ENCODE measurements around the gene BANP.
"Not testable (repeated sequence)": the region's sequence is repeated elsewhere in the genome, so short reads cannot be mapped to it uniquely, and the experiment has no call there.

The BANP gene

GRCh38 chr16:88016386-88016785 is 65.2 kb downstream of the BANP start:
- not testable (repeated sequence) for DNase-seq

- no peak for DNase-seq
Observed at GRCh38 chr16:88016964-88017363, 65.7 kb downstream of the BANP start.

GRCh38 chr16:88017587-88018101 is 66.4 kb downstream of the BANP start:
- DNase-seq = no peak

GRCh38 chr16:88018382-88018781 is 67.1 kb downstream of the BANP start:
- not testable (repeated sequence) for DNase-seq

GRCh38 chr16:88019041-88019820 is 68.0 kb downstream of the BANP start:
- not testable (repeated sequence) for DNase-seq

GRCh38 chr16:88019821-88020515 is 68.7 kb downstream of the BANP start:
- DNase-seq = no peak

GRCh38 chr16:88020516-88020885 is 69.3 kb downstream of the BANP start:
- DNase-seq = no peak

GRCh38 chr16:88021041-88021970 is 70.1 kb downstream of the BANP start:
- DNase-seq = not testable (repeated sequence)

GRCh38 chr16:88022076-88023042 is 71.1 kb downstream of the BANP start:
- no peak for DNase-seq

- no peak for DNase-seq
Observed at GRCh38 chr16:88023366-88023765, 72.1 kb downstream of the BANP start.

- no peak for DNase-seq
Observed at GRCh38 chr16:88023786-88024185, 72.6 kb downstream of the BANP start.

- DNase-seq = not testable (repeated sequence)
Observed at GRCh38 chr16:88024491-88025085, 73.4 kb downstream of the BANP start.

- not testable (repeated sequence) for DNase-seq
Observed at GRCh38 chr16:88025086-88025492, 73.9 kb downstream of the BANP start.

- DNase-seq = not testable (repeated sequence)
Observed at GRCh38 chr16:88025828-88026555, 74.8 kb downstream of the BANP start.

GRCh38 chr16:88026964-88027938 is 76.0 kb downstream of the BANP start:
- DNase-seq = no peak

GRCh38 chr16:88028177-88028930 is 77.1 kb downstream of the BANP start:
- not testable (repeated sequence) for DNase-seq

GRCh38 chr16:88030498-88030897 is 79.3 kb downstream of the BANP start:
- DNase-seq = no peak

- not testable (repeated sequence) for DNase-seq
Observed at GRCh38 chr16:88030961-88031360, 79.7 kb downstream of the BANP start.
